GM18868 (cell line): ENCODE measurements around the gene ANKRD63.
A peak's percentile ranks its signal among the peaks of the same experiment; 100 is the strongest.

Source experiments
- ATAC-seq: cut with Tn5 transposase; IDR thresholded peaks from one replicate; pipeline ENCODE4 v1.9.1; 2021; ENCODE audit warnings: mild to moderate bottlenecking, moderate library complexity; ENCODE audit not compliant: unreplicated experiment

The ANKRD63 gene

DNA sequence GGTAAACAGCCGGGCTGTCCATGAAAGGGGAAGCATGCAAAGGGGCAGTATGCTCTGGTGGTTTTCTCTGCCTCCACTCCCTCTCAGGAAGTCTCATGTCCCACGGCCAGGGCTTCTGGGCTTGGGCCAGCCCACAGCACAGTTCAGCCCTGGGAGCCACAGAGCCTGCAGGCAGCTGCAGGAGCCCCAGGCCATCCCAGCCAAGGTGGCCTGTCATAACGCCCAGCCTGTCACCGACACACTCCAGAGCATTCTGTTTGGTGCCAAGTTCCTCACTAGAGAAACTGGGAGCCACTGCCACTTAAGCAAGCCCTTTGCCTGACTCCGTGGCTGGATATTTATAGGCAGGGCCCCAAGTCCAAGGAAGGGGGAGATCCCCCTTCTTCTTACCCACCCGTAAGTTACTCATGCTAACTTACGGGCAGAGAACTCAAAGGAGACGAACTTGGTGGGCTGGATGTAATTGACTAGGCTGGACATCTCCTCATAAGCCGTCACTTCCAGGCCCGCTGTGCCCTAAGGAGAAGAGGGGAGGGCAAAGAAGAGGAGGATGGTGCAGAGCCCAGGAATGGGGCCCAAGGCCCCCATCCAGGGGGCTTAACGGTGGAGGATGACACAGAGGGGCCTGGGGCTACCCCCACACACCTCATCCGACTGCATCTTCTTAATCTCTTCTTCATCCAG, 13.2 kb upstream of the ANKRD63 start:
- ATAC-seq: no peak

DNA sequence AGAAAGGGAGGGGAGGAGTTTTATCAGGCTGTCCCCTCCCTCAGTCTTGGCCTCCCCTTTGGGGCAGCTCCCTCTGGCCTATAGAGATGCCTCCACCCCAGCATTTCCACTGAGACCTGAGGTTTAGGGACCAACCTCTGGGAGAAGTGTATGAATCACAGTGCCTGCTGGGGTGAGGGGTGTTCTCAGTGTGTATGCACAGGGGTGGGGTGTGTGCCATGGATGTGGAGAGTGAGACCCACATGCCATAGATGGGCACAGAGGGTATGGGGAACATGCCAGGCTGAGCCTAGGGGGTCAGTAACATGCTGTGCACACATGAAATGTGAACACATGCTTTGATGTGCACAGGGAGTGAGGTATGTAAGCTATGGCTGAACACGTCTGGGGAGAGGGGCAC, 12.4 kb upstream of the ANKRD63 start:
- no peak for ATAC-seq

DNA sequence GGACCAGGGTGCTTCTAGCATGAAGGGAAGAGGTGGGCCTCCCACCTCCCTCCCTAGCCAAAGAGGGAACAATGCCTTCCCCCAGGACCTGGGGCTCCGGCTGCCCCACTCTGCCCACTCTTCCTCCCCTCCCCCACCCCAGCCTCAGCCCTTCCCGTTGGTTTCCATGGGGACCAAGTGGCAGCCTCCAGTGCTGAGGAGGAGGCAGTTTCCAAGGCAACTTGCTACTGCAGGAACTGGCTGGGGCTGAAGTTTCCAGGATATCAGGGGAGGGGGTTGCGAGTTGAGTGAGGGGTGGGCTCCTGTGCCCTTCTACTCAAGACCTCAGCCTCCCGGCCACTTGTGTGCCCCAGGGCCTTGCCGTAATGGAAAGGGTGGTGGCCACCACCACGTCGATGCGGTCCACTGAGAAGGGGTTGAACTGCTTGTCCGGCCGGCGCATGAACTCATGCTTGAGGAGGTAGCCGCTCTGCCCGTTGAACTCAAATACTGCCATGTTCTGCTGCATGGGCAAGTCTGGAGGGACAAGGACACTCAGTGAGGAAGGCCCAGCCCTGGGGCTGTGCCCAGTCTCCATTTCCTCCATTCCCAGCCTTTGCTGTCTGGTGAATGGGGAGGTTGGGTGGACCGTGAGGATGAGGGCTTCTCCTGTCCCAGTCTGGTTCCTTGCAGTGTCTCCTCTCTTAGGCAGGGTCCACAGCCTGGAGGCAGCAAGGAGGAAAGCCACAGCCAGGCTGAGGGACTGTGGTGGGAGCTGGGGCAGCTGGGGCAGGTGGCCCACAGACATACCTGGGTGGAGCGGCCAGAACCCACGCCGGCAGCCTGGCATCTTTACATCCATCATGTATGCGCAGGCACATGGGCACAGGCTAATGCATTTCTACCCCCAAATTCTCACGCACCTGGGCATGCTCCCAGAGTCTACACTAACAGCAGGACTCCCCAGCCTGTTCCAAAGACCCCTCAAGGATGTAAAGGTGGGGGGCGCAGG, 11.3 kb upstream of the ANKRD63 start:
- ATAC-seq: no peak

DNA sequence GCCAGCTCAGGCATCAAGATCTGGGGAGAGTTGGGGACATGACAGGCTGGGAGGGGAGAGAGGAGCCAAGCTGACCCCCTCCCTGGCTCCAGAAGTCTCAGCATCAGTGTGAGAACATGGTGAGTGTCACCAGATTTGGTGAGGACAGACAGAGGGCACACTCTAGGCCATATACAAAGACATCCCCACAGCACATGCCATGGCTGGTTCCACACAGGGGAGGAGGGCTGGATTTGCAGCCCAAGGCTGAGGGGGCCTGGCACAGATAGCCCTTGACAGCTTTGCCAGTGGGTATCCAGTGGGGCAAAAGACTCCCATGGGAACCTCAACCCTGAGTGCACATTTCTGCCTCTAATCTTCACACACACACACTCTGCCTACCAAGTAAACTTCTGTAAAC, 10.1 kb upstream of the ANKRD63 start:
- no peak for ATAC-seq

DNA sequence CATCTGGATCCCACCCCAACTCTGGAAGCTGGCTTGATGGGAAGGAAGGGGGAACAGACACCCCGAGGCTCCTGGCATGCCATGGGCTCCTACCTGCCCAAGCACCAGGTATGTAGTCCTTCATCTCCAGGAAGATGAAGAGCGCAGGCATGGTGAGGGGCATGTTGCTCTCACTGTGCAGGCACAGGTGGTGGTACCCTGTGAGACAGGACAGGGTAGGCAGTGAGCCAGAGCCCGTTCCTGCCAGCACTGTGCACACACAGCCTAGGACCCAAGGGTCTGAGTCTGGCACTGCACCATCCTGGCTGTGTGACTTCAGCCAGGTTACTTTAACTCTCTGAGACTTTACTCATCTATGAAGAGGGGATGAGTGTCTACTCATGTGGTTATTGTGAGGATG, 9.4 kb upstream of the ANKRD63 start:
- ATAC-seq: no peak

DNA sequence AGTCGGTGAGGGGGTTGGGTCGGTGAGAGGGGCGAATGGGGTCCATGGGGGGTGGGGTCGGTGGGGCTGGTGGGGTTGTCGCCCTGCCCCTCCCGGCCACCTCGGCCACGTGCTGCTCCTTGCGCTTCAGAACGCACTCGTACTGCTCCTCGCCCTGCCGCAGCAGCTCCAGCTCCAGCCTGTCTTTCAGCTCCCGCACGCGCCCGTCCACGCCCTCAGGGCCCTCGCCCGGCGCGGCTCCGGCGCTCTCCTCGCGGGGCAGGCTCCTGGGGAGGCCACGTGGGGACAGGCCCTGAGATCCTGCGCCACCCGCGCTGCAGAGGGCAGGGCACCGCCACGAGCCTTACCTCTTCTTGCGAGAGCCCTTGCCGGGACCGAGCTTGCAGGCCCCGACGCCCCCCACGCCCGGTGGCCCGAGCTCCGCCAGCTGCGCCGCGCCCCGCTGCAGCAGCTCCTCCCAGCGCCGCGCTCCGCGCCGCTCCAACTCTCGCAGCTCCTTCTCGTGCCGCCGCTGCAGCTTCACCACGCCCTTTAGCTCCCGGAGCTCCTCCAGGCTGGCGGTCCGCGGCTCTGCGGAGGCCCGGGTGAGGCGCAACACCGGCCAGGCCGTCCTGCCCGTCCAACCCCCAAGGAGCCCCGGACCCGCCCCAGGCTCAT, 8.2 kb upstream of the ANKRD63 start:
- no peak for ATAC-seq

DNA sequence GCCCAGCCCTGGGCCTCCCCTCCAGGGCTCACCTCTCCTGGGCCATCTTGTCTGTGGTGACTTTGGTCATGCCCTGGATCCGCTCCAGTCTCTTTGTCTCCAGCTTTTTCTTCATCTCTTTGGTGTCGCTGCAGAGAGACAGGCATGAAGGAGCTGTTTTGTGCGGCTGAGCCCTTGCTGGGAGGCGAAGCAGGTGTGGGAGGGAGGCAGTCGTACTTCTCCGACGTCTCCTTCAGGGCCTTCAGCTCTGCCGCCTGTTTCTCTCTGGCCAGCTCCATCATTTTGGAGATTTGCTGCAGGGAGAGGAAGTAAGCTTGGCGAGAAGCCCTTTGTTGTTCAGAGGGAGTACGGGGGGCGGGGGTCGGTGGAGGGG, 7.7 kb upstream of the ANKRD63 start:
- no peak for ATAC-seq

DNA sequence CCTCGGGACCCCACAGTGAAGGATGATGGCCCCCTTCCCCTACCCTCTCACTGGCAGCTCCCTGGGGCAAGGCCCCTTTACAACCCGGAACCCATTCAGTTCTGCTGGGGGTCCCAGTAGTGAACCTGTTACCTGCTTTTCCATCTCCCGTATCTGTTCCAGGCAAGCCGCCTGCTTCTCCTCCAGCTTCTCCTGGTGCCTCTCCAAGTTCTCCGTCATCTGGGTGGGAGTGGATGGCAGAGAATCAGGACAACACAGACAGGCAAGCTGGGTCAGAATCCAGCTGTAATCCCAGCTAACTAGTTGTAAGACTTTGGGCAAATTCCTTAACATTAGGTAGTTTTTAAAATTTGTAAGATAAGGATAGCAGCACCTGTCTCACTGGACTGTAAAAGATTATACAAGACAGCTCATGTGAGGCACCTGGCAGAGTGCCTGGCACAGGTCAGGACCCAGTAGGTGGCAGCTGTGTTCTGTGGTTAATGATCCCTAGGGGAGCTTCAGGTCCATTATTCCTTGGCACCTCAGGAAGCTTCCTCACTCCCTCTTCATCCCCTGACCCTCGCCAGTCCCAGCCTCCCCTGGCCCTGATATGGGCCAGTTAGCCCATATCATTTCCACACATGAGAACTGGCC, 6.4 kb upstream of the ANKRD63 start:
- no peak for ATAC-seq

DNA sequence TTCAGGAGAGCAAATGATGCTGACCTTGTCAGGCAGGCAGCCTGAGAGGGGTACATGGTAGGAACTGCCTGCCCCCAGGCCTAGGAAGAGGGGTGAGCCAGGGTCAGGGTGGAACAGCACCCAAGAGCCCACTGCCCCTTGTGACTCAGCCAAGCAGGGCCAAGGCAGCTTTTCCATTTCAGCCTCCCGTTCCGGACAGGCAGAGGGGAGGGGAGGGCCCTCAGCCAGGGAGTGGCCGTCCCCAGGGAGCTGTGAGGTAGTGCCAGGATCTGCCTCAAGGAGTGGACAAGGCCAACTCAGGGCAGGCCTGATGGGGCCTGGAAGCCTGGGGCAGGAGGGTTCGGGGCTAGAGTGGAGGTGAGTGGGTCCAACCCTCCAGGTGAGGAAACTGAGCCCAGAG, 5.1 kb upstream of the ANKRD63 start:
- no peak for ATAC-seq

DNA sequence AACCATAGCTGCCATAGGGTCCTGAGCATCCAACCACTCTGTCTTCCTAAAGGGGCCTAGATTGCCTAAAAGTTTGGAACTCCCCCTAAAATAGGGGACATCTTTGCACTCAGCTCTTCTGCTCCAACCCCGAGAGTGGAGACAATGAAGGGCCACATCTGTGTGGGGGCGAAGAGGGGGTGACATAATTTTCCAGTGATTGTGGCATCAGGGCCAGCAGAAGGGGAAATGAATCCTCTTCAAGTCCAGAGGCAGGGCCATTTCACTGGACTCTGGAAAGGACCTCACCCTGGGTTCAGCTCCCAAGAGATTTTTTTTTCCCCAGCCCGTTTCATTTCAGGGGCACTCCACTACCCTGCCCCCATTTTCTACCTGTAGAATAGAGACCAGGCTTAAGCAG, 4.6 kb upstream of the ANKRD63 start:
- ATAC-seq: no peak

DNA sequence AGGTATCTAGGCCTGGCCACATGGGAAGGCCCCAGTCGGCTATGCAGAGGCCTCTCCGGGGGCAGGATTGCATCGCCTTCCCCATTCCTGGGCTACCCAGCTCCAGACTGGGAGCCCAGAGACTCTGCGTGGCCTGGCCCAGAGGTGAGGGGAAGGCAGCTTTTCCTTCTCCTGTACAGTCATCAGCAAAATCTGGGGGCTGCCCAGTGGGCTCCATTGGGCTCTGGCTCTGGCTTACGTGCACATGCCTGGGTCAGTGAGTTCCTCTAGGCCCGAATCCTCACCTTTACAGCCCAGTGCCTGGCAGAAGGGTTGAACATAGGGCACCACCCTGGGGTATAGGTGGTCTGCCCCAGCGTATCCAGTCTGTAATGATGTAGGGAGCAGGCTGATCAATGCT, 3.9 kb upstream of the ANKRD63 start:
- ATAC-seq: no peak

DNA sequence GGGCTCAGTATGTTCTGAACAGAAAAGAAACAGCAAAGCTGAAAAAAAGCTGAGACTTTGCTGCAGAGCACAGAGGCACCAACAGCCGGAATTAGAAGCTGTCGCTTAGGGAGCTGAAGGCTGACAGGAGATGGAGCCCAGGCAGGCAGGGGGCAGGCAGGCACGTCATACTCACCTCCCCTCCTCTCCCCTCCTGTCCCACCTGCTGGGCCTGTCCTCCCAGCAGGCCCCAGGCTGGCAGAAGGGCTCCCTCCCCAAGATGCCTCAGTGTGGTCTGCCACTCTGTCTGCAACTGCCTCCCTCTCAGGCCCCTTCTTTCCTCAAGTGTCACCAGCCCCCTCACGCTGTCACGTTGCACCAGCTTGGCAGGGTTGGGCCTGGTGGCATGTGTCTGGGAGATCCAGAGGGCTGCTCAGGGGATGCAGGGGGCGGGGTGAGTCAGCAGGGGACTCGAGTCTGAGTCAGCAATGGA, 3.2 kb upstream of the ANKRD63 start:
- no peak for ATAC-seq

DNA sequence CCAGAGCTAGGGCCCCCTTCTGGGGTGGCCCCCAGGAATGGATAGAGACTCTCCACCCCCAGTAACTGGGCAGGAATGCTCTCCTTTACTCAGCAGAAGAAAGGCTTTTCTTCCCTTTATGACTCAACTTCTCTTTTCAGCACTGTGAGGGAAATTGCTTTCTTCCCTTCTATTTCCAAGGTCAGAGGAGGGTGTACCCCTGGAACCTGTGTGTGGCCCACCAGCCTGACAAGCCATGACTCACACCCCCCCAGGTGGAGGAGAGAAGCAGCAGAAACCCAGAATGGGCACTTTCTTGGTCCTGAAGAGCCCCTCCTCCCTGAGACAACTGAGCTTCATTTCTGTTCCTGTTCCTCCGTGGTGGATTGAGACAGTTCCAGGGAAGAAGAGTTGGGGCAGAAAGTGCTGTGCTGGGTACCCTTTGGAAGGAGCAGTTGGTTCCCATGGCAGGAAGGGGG, 2.7 kb upstream of the ANKRD63 start:
- ATAC-seq: no peak

DNA sequence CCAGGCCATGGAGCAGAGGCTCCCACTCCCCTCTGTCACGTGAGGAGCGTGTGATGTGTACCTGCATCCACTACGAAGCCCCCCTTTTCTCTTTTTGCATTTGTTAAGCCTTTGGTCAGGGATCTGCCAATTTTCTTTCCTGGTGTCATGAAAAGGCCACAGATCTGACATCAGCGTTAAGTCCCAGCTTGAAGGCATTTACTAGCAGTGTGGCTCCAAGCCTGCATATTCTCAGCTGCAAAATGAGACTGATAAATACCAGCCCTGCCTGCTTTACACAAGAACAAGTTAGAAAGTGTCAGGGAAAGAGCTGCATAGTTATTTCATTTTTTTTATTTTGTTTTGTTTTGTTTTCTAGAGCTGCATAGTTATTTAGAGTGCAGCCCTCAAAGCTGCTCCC, 2.3 kb upstream of the ANKRD63 start:
- no peak for ATAC-seq

DNA sequence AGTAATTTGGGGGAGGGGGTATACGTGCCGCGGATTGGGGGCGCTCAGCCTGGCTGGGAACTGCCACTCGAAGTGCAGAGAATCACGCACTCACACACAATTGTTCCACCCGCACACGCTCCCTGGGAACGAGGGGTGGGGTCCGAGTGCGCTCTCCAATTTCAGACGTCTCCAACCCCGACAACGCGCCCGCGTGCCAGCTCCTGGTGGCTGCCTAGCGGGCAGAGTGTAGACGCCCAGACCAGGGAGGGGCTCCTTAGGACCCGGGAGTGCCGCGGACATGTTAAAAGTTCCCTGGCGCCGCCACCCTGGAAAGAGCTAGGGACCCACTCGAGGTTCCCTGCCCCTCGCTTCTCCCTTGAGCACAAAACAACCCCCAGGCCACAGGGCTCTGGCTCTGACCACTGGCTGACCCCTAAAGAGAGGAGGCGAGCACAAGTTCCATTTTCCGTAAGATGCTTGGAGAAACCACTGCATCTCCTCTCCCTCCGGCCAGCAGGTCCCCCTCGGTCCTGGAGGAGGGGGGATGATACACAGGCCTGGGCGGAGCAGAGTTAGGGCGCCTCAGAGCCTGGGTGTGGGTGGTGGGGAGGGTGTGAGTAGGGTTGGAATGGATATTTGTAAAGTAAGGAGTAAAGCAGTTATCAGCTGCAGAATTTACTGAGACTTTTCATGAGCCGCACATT, 894 bp upstream of the ANKRD63 start:
- ATAC-seq: no peak

DNA sequence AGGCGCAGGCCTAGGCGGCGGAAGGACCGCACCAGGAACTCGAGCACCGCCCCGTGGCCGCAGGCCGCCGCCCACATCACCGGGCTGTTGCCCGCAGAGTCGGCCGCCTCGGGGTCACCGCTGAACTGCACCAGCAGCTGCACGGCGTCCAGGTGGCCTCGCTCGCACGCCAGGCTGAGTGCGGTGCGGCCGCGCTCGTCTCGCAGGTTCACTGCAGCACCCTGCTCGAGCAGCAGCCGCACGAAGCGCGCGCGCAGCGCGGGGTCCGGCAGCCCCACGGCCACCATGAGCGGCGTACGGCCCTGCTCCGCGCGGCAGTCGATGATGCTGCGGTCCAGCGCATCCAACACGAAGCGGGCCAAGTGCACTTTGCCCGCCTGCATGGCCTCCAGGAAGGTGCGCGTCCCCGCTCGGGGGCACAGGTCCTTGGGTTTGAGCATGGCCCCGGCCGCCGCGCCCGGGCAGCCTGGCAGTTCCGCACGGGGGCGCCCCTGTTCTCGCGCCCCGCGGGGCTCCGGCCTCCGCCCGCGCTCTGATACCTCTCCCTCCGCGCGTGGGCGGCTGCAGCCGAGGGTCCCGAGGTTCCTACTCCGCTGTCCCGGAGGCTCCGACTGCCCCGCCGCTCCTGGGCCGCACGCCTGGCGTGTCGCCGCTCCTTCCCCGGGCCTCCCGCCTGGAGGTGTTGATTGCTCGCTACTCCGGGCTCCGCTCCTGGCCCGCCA, 556 bp downstream of the ANKRD63 start:
- peak; percentile 38 for ATAC-seq

DNA sequence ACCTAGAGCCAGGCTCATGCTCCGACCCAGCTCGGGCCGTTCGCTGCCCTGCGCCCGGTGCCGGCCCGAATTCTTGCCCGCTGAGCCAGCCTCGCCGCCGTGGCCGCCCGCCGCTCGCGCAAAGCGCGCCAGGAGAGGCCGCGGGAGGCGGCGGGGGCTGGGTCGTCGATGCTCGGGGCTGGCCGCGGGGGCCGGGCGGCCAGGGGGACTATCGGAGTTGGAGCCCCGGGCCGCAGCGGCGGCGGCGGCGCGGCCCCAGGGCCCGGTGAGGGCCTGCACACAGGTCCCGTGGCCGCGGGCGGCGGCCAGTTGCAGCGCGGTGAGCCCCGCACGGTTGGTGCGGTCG, 1.1 kb downstream of the ANKRD63 start:
- no peak for ATAC-seq

DNA sequence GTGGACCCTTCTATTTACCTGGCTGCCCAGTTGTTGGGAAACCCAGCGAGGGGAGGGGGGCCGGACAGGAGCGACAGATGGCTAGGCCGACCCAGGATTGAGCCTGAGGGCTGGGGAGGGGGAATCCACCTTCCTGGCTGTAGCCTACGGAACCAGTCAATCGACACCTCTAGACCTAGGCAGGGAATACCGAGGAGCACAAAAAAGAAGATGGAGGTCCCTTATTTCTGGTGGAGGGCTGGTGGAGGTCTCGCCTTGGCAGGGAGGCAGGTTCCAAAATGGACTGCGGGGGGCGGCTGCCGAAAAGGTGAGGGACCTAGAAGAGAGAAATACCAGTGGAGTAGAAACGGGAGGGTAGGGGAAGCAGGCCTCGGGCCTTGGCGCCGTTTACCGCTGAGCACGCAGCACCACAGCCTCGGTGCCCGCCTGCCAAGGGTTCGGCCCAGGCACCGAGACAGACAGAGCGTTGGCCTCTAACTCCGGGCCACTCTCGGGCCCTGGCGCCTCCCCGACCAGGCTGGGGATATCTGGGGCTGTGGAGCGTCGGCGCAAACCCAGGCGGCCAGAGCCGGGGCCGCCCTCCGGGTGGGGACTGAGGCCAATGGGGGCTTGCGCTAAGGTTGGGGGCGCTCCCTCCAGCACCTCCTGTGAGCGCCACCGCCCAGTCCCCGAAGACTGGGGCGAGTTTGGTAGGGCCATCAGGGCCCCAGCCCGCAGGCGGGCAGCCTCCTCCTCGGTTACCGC, 1.6 kb downstream of the ANKRD63 start:
- no peak for ATAC-seq
